Measurements from ENCODE around the gene BCL6B. TPM values are rescaled to one million over a fixed set of nuclear protein-coding genes. Genes with fewer than 3 reads are reported as not detected.

BCL6B gene
- total RNA-seq, 6 experiments from 2014 or later = not detected

DNA sequence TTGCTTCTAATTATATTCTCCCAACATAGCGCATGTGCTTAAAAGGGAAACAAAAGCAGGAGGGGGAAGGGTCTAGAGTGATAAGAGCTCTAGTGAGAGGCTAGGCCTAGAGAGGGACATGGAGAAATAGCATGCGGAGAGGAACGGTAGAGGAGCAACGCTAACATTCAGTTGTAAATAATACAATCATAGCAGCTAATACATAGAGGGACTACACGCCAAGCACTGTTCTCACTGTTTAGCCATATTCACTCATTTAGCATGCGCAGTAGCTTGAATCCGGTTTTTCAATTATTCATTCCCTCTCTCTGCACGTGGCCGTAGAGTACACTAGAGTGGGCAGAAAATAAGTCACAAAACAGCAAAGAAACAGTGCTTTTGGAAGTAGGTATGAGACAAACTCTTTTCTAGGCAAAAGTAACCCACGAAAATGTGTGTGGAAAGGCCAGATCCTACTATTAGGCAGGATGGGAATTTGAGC, 28.7 kb upstream of the BCL6B start:
- TF ChIP-seq, protein P1, sequence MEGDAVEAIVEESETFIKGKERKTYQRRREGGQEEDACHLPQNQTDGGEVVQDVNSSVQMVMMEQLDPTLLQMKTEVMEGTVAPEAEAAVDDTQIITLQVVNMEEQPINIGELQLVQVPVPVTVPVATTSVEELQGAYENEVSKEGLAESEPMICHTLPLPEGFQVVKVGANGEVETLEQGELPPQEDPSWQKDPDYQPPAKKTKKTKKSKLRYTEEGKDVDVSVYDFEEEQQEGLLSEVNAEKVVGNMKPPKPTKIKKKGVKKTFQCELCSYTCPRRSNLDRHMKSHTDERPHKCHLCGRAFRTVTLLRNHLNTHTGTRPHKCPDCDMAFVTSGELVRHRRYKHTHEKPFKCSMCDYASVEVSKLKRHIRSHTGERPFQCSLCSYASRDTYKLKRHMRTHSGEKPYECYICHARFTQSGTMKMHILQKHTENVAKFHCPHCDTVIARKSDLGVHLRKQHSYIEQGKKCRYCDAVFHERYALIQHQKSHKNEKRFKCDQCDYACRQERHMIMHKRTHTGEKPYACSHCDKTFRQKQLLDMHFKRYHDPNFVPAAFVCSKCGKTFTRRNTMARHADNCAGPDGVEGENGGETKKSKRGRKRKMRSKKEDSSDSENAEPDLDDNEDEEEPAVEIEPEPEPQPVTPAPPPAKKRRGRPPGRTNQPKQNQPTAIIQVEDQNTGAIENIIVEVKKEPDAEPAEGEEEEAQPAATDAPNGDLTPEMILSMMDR (IDR thresholded peaks at IDR 0.05) = no peak
- H3K27me3 Mint-ChIP-seq (ENCODE audit: insufficient read depth) = peaks cover 1% of the 10 kb centered on the region; the same call in 1 of the 2 replicates
- no peaks in the 10 kb centered on the region; the same call in 1 of the 2 replicates for H3K9me3 Mint-ChIP-seq
- no peak overlapping the region for H3K4me3 Mint-ChIP-seq
- no peak for DNase-seq
- H3K4me1 Mint-ChIP-seq (ENCODE audit: low read depth) = peaks cover 7% of the 10 kb centered on the region
- peaks cover 13% of the 10 kb centered on the region for H3K36me3 Mint-ChIP-seq (ENCODE audit: low read depth)
- H3K27ac Mint-ChIP-seq = no peak overlapping the region

DNA sequence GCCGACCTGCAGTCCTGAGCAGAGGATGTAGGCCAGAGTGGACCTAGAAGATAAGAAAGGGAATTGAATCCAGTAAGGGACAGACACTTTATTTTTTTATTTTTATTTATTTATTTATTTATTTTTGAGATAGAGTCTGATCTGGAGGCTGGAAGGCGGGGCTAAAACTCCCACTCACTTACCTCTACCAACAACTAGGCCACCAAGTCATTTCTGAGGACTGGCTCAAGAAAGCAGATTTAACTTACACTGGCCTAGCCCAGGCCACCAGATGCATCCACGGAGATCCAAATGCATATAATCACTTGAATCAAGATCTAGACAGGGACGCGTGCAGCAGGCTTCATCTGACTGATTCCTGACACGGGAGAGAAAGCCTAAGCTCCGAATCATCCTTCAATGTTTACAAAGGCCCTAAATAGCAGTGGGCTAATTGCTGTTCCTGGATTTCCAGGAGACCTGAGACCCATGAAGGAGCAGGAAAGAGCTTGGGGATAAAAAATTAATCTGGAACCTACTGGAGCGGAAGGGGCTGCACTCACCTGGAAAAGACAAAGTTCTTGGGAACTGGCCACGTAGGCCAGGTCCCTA, 28.1 kb upstream of the BCL6B start:
- no peak for DNase-seq
- H3K36me3 Mint-ChIP-seq (ENCODE audit: low read depth) = peaks cover 13% of the 10 kb centered on the region
- TF ChIP-seq, protein P1 (IDR thresholded peaks at IDR 0.05) = no peak
- no peak overlapping the region for H3K4me3 Mint-ChIP-seq
- no peak overlapping the region for H3K27ac Mint-ChIP-seq
- peaks cover 7% of the 10 kb centered on the region for H3K4me1 Mint-ChIP-seq (ENCODE audit: low read depth)
- peaks cover 1% of the 10 kb centered on the region; the same call in 1 of the 2 replicates for H3K27me3 Mint-ChIP-seq (ENCODE audit: insufficient read depth)
- H3K9me3 Mint-ChIP-seq = no peaks in the 10 kb centered on the region

DNA sequence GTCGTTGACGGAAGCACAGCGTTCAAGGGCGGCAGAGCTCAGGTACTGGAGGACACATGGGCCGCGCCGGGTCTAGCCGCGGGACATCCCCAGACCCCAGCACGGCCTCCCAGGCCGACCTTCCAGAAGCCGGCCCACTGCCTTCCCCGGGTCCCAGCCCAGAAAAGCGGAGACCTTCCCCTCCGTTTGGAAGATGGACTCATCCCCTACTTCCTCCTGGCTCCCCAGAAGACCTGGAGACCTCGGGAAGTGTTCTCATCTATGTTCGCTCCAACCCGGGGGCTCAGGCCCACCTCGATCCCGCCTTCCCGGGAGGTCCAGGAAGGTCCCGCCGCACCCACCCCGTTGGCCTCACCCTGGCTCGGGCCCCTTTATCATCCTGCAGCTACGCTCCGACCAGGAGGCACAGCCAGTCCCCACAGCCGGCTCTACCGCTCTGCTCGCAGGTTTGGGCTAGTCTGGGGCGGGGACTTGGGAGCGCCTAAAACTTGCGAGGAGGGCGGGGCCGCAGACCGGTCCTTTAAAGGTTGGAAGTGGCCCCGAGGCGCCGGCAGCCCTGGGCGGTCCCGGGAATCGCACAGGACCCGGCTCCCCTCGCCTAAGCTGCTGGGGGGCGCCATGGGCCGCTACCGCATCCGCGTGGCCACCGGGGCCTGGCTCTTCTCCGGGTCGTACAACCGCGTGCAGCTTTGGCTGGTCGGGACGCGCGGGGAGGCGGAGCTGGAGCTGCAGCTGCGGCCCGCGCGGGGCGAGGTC, 27.2 kb upstream of the BCL6B start, which contains the start of gene ALOX12:
Gene ALOX12 (plus strand): TSS at position 550 of the 756 bp plus-strand sequence. CDS start 69 bp downstream, at position 619.
- Mint-ChIP-seq H3K4me3 (no peak within 1 kb of the TSS), H3K4me1 (ENCODE audit: low read depth) (peaks cover 7% of the 10 kb centered on the region), H3K27ac (no peak within 1 kb of the TSS), H3K36me3 (ENCODE audit: low read depth) (peaks cover 13% of the 10 kb centered on the region), H3K27me3 (ENCODE audit: insufficient read depth) (peaks cover 1% of the 10 kb centered on the region; the same call in 1 of the 2 replicates), H3K9me3 (no peaks in the 10 kb centered on the region)
- TF ChIP-seq, protein P1 (IDR thresholded peaks at IDR 0.05) = no peak
- DNase-seq = no peak

DNA sequence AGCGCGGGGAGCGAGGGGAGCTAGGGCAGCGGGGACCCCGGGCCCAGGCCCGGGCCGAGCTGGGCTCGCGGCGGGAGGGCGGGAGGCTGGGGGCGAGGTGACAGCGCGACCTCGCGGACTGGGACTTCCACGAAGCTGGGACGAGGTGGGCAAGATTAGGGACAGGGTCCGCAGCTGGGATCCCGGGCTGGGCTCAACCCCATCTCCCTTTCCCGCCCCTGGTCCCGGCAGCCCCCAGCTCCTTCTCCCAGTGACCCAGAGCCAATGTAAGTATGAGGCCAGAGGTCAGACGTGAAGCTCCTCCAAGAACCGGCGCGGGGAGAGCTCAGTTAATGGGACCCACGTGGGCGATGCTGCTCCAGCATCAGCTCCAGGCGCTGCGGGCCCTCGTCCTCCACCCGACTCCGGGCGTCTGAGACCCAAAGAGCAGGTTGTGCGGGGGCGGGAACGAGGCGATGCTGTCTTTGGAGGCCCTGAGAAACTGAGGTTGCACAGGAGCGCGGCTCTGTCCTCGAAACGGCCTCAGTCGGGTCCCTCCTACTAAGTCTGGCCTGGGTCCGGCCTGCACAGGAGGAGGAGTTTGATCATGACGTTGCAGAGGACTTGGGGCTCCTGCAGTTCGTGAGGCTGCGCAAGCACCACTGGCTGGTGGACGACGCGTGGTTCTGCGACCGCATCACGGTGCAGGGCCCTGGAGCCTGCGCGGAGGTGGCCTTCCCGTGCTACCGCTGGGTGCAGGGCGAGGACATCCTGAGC, 26.4 kb upstream of the BCL6B start:
- peaks cover 17% of the 10 kb centered on the region for H3K36me3 Mint-ChIP-seq (ENCODE audit: low read depth)
- H3K9me3 Mint-ChIP-seq = no peaks in the 10 kb centered on the region
- DNase-seq = no peak
- no peak overlapping the region for H3K27ac Mint-ChIP-seq
- TF ChIP-seq, protein P1 (IDR thresholded peaks at IDR 0.05) = no peak
- no peak overlapping the region for H3K4me3 Mint-ChIP-seq
- peaks cover 1% of the 10 kb centered on the region; the same call in 1 of the 2 replicates for H3K27me3 Mint-ChIP-seq (ENCODE audit: insufficient read depth)
- H3K4me1 Mint-ChIP-seq (ENCODE audit: low read depth) = peaks cover 7% of the 10 kb centered on the region

DNA sequence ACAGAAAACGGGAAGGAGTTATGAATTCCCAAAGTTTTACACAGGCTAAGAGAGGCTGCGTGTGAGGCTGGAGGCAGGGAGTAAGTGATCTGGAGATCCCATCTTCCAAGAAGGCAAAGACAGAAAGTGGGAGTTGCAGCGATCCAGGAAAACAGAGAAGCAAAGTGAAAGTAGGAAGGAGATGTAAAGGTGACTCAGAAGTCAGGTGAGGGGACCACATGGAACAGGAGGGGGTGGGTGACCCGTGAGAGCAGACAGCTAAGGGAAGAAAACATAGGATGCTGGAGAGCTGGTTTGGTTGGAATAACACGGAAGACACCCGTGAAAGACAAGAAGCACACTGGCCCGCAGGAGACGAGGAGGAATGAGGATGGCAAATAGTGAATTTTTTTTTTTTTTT, 25.7 kb upstream of the BCL6B start:
- Mint-ChIP-seq H3K4me3 (no peak overlapping the region), H3K27ac (no peak overlapping the region), H3K36me3 (ENCODE audit: low read depth) (peaks cover 20% of the 10 kb centered on the region), H3K4me1 (ENCODE audit: low read depth) (peaks cover 7% of the 10 kb centered on the region), H3K9me3 (no peaks in the 10 kb centered on the region), H3K27me3 (ENCODE audit: insufficient read depth) (peaks cover 1% of the 10 kb centered on the region; the same call in 1 of the 2 replicates)
- TF ChIP-seq, protein P1 (IDR thresholded peaks at IDR 0.05) = no peak
- DNase-seq = no peak

Measured in HFFc6 (cell line).